Mesendoderm (in vitro differentiated cells): ENCODE results near the gene CD177.
A peak's percentile ranks its signal among the peaks of the same experiment; 100 is the strongest.
"Not testable (repeated sequence)": the region's sequence is repeated elsewhere in the genome, so short reads cannot be mapped to it uniquely, and the experiment has no call there.

ENCODE experiments used
- DNase-seq: peaks from one replicate; pipeline ENCODE4 v3.0.0; 2013
- H2AK5ac ChIP-seq: 2 replicates; pipeline ENCODE4 v1.6.1; 2013; ENCODE audit warnings: low read length, inconsistent platforms
- H2BK120ac ChIP-seq: 2 replicates; pipeline ENCODE4 v1.6.1; 2013; ENCODE audit warnings: low read depth, mild to moderate bottlenecking, low read length, moderate library complexity, mixed read lengths
- H2BK15ac ChIP-seq: replicated peaks from 2 replicates; pipeline ENCODE4 v1.6.1; 2013; ENCODE audit warnings: low read depth, mild to moderate bottlenecking, moderate library complexity
- H2BK5ac ChIP-seq: 2 replicates; pipeline ENCODE4 v1.6.1; 2013; ENCODE audit warnings: low read length, inconsistent platforms
- H3K18ac ChIP-seq: 2 replicates; pipeline ENCODE4 v1.6.1; 2013; ENCODE audit warnings: mild to moderate bottlenecking, low read length, mixed read lengths
- H3K23ac ChIP-seq: one replicate; pipeline ENCODE4 v1.6.1; 2013; ENCODE audit warnings: low read length
- H3K27ac ChIP-seq: 2 replicates; pipeline ENCODE4 v1.5.1; 2013; ENCODE audit warnings: low read depth, mild to moderate bottlenecking, inconsistent platforms, low read length, moderate library complexity
- H3K27me3 ChIP-seq: 2 replicates; pipeline ENCODE4 v1.6.1; 2013; ENCODE audit warnings: low read length, control low read depth, mild to moderate bottlenecking, inconsistent platforms; ENCODE audit not compliant: insufficient read depth, poor library complexity
- H3K36me3 ChIP-seq: 2 replicates; pipeline ENCODE4 v1.6.1; 2013; ENCODE audit warnings: low read length, inconsistent platforms; ENCODE audit not compliant: control insufficient read depth, insufficient read depth
- H3K4ac ChIP-seq: one replicate; pipeline ENCODE4 v1.6.1; 2013; ENCODE audit warnings: low read depth, mild to moderate bottlenecking, low read length, moderate library complexity
- H3K4me1 ChIP-seq: 2 replicates; pipeline ENCODE4 v1.6.1; 2013; ENCODE audit warnings: low read depth, low read length, inconsistent platforms; ENCODE audit not compliant: control insufficient read depth
- H3K4me2 ChIP-seq: 2 replicates; pipeline ENCODE4 v1.6.1; 2013; ENCODE audit warnings: low read length
- H3K4me3 ChIP-seq: 2 replicates; pipeline ENCODE4 v1.5.1; 2013; ENCODE audit warnings: mild to moderate bottlenecking, low read length
- H3K56ac ChIP-seq: one replicate; pipeline ENCODE4 v1.6.1; 2013; ENCODE audit warnings: low read length
- H3K79me1 ChIP-seq: 2 replicates; pipeline ENCODE4 v1.6.1; 2013; ENCODE audit warnings: low read length, inconsistent platforms
- H3K79me2 ChIP-seq: 2 replicates; pipeline ENCODE4 v1.6.1; 2013; ENCODE audit warnings: mild to moderate bottlenecking, low read length; ENCODE audit not compliant: control insufficient read depth, insufficient read depth
- H3K9ac ChIP-seq: 2 replicates; pipeline ENCODE4 v1.6.1; 2013; ENCODE audit warnings: low read length, inconsistent platforms
- H4K5ac ChIP-seq: one replicate; pipeline ENCODE4 v1.6.1; 2013; ENCODE audit warnings: low read length
- H4K8ac ChIP-seq: one replicate; pipeline ENCODE4 v1.6.1; 2013; ENCODE audit warnings: low read depth, mild to moderate bottlenecking, control low read depth, low read length, moderate library complexity
- WGBS: extraction: QIAGEN DNeasy Blood & Tissue Kit; methylation state at CpG from one replicate; pipeline ENCODE4 v1.1.7; 2013; ENCODE audit warnings: low lambda C conversion rate, missing lambda C conversion rate; ENCODE audit not compliant: insufficient coverage; ENCODE audit errors: extremely low coverage; 5-methylcytosine and 5-hydroxymethylcytosine counted together

Gene CD177

GRCh38 chr19:43316591-43317319, 36.7 kb upstream of the CD177 start:
- Histone ChIP-seq H3K4me1 (no peaks in the 10 kb centered on the region), H3K27me3 (no peaks in the 10 kb centered on the region), H3K36me3 (no peaks in the 10 kb centered on the region), H3K79me1 (no peaks in the 10 kb centered on the region), H3K4me2 (no peak overlapping the region), H4K8ac (no peak overlapping the region), H3K79me2 (no peaks in the 10 kb centered on the region), H2BK120ac (no peak overlapping the region), H2AK5ac (no peak overlapping the region), H3K56ac (no peak overlapping the region), H3K27ac (no peak overlapping the region), H2BK5ac (no peak overlapping the region), H2BK15ac (no peak overlapping the region), H3K18ac (no peak overlapping the region), H3K4ac (no peak overlapping the region), H4K5ac (no peak overlapping the region), H3K9ac (no peak overlapping the region), H3K23ac (no peak overlapping the region), H3K4me3 (no peak overlapping the region)
- peak; percentile 65 for DNase-seq
- WGBS: no CpG with 5 or more reads among the region's 27 CpGs

- peaks cover 2% of the 10 kb centered on the region for H3K4me1 ChIP-seq
- H3K56ac ChIP-seq: no peak overlapping the region
- H4K8ac ChIP-seq: no peak overlapping the region
- WGBS: no CpG with 5 or more reads among the region's 3 CpGs
- H2BK15ac ChIP-seq: no peak overlapping the region
- H3K36me3 ChIP-seq: no peaks in the 10 kb centered on the region
- no peaks in the 10 kb centered on the region for H3K79me2 ChIP-seq
- no peaks in the 10 kb centered on the region for H3K27me3 ChIP-seq
- no peaks in the 10 kb centered on the region for H3K79me1 ChIP-seq
- no peak overlapping the region for H4K5ac ChIP-seq
- no peak overlapping the region for H3K18ac ChIP-seq
- no peak overlapping the region for H3K9ac ChIP-seq
- no peak overlapping the region for H3K23ac ChIP-seq
- no peak overlapping the region for H3K4me3 ChIP-seq
- no peak for DNase-seq
- H3K4me2 ChIP-seq: no peak overlapping the region
- H2BK5ac ChIP-seq: no peak overlapping the region
- no peak overlapping the region for H3K4ac ChIP-seq
- H2AK5ac ChIP-seq: no peak overlapping the region
- H2BK120ac ChIP-seq: no peak overlapping the region
- no peak overlapping the region for H3K27ac ChIP-seq
Measured at GRCh38 chr19:43318203-43318602, 35.3 kb upstream of the CD177 start.

GRCh38 chr19:43318796-43319314, 34.6 kb upstream of the CD177 start:
- no peaks in the 10 kb centered on the region for H3K79me1 ChIP-seq
- peaks cover 2% of the 10 kb centered on the region for H3K4me1 ChIP-seq
- H3K23ac ChIP-seq: no peak overlapping the region
- no peak overlapping the region for H3K18ac ChIP-seq
- no peak overlapping the region for H3K56ac ChIP-seq
- H2BK5ac ChIP-seq: no peak overlapping the region
- no peak overlapping the region for H3K4me2 ChIP-seq
- no peak overlapping the region for H2BK120ac ChIP-seq
- no CpG with 5 or more reads among the region's 4 CpGs for WGBS
- H3K9ac ChIP-seq: no peak overlapping the region
- peak; percentile 19 for DNase-seq
- H3K27me3 ChIP-seq: no peaks in the 10 kb centered on the region
- no peak overlapping the region for H4K8ac ChIP-seq
- H2AK5ac ChIP-seq: no peak overlapping the region
- no peaks in the 10 kb centered on the region for H3K79me2 ChIP-seq
- no peak overlapping the region for H2BK15ac ChIP-seq
- no peak overlapping the region for H3K27ac ChIP-seq
- no peak overlapping the region for H4K5ac ChIP-seq
- H3K4ac ChIP-seq: no peak overlapping the region
- H3K36me3 ChIP-seq: no peaks in the 10 kb centered on the region
- H3K4me3 ChIP-seq: no peak overlapping the region

- Histone ChIP-seq H3K79me1 (no peaks in the 10 kb centered on the region), H4K8ac (no peak overlapping the region), H3K4ac (no peak overlapping the region), H3K36me3 (no peaks in the 10 kb centered on the region), H3K9ac (no peak overlapping the region), H2AK5ac (no peak overlapping the region), H3K4me3 (no peak overlapping the region), H3K79me2 (no peaks in the 10 kb centered on the region), H3K4me1 (peaks cover 2% of the 10 kb centered on the region), H3K27me3 (no peaks in the 10 kb centered on the region), H2BK5ac (no peak overlapping the region), H3K23ac (no peak overlapping the region), H3K56ac (no peak overlapping the region), H3K18ac (no peak overlapping the region), H2BK120ac (no peak overlapping the region), H3K4me2 (no peak overlapping the region), H4K5ac (no peak overlapping the region), H2BK15ac (no peak overlapping the region), H3K27ac (no peak overlapping the region)
- DNase-seq: no peak
- no CpG with 5 or more reads among the region's 2 CpGs for WGBS
Measured at GRCh38 chr19:43320546-43320945, 32.9 kb upstream of the CD177 start.

- not testable (repeated sequence) for H2BK15ac ChIP-seq, H2BK5ac ChIP-seq, H3K4me3 ChIP-seq, H3K4me1 ChIP-seq, DNase-seq, H3K27me3 ChIP-seq, H3K27ac ChIP-seq, H3K36me3 ChIP-seq, H4K5ac ChIP-seq, H3K79me1 ChIP-seq, H4K8ac ChIP-seq, H2AK5ac ChIP-seq, H3K9ac ChIP-seq, H3K23ac ChIP-seq, H3K4ac ChIP-seq, H3K4me2 ChIP-seq, H2BK120ac ChIP-seq, H3K79me2 ChIP-seq, H3K56ac ChIP-seq, H3K18ac ChIP-seq
- no CpG with 5 or more reads among the region's 11 CpGs for WGBS
Measured at GRCh38 chr19:43326761-43327160, 26.7 kb upstream of the CD177 start.

GRCh38 chr19:43328561-43328960, 24.9 kb upstream of the CD177 start:
- H3K4me3 ChIP-seq, H2BK120ac ChIP-seq, H3K79me2 ChIP-seq, H3K18ac ChIP-seq, DNase-seq, H3K4ac ChIP-seq, H2AK5ac ChIP-seq, H2BK5ac ChIP-seq, H4K8ac ChIP-seq, H3K9ac ChIP-seq, H2BK15ac ChIP-seq, H3K79me1 ChIP-seq, H3K4me2 ChIP-seq, H3K36me3 ChIP-seq, H3K4me1 ChIP-seq, H3K27ac ChIP-seq, H3K23ac ChIP-seq, H3K56ac ChIP-seq, H3K27me3 ChIP-seq, H4K5ac ChIP-seq: not testable (repeated sequence)
- WGBS: no CpG with 5 or more reads among the region's 12 CpGs
